H1 (cell line): Measurements from ENCODE around the gene FSTL4. TPM values are rescaled to one million over a fixed set of nuclear protein-coding genes. Genes with fewer than 3 reads are reported as not detected.

Source experiments
- CTCF ChIA-PET: fragments of 300-600 bp; sonication (Branson Sonifier 250); formaldehyde crosslinking; loops from one replicate; lab custom pipeline; 2021; ENCODE audit not compliant: partially characterized antibody; lab: Charles Lee
- POLR2A ChIA-PET: fragments of 300-600 bp; sonication (Branson Sonifier 250); formaldehyde crosslinking; loops from one replicate; lab custom pipeline; 2021; ENCODE audit warnings: inconsistent platforms; ENCODE audit not compliant: partially characterized antibody; lab: Charles Lee
- DNase-seq, 2 experiments: peaks; one replicate each; pipeline versions ENCODE4 v3.0.0 to v3.0.0-alpha.2; 2010 to 2022; ENCODE audit warnings: low spot score in 2 of 2, low read depth in 1 of 2, mixed read lengths in 1 of 2
- FAIRE-seq: peaks from 2 replicates; lab custom pipeline; 2011; peaks lifted over from hg19 to GRCh38; lab: Jason Lieb, UNC
- H2AFZ ChIP-seq: 2 replicates; pipeline ENCODE4 v1.8.1; 2012; ENCODE audit warnings: low read length, inconsistent platforms
- H2AK5ac ChIP-seq: 2 replicates; pipeline ENCODE4 v1.6.1; 2013; ENCODE audit warnings: low read depth, low read length
- H2BK120ac ChIP-seq: replicated peaks from 2 replicates; pipeline ENCODE3; 2013; ENCODE audit warnings: low read depth, low read length, inconsistent platforms
- H2BK12ac ChIP-seq: 2 replicates; pipeline ENCODE4 v1.6.1; 2013; ENCODE audit warnings: low read depth, low read length
- H2BK15ac ChIP-seq: 2 replicates; pipeline ENCODE4 v1.6.1; 2013; ENCODE audit warnings: low read length
- H2BK20ac ChIP-seq: 2 replicates; pipeline ENCODE4 v1.6.1; 2013; ENCODE audit warnings: low read length
- H2BK5ac ChIP-seq: 2 replicates; pipeline ENCODE4 v1.6.1; 2013; ENCODE audit warnings: low read depth, low read length
- H3K14ac ChIP-seq: 2 replicates; pipeline ENCODE4 v1.6.1; 2013; ENCODE audit warnings: inconsistent platforms; ENCODE audit not compliant: insufficient read length
- H3K18ac ChIP-seq: 2 replicates; pipeline ENCODE4 v1.6.1; 2013; ENCODE audit warnings: low read length; ENCODE audit errors: extremely low read depth
- H3K23ac ChIP-seq: 2 replicates; pipeline ENCODE4 v1.6.1; 2013; ENCODE audit warnings: inconsistent platforms; ENCODE audit not compliant: insufficient read length
- H3K23me2 ChIP-seq: 2 replicates; pipeline ENCODE4 v1.6.1; 2013; ENCODE audit warnings: low read depth, low read length
- H3K27ac ChIP-seq: 2 replicates; pipeline ENCODE4 v1.6.1; 2011; ENCODE audit warnings: low read depth, low read length, inconsistent platforms
- H3K27me3 ChIP-seq, 4 experiments: replicated peaks in 1 of 4; 1 replicate in 1 of 4; 2 replicates in 3 of 4; pipeline versions ENCODE4 v1.6.1 to v1.8.1; 2011 to 2013; ENCODE audit warnings: low read length in 3 of 4, mild to moderate bottlenecking in 3 of 4, inconsistent platforms in 2 of 4, mixed read lengths in 2 of 4, moderate library complexity in 1 of 4; ENCODE audit not compliant: control insufficient read depth in 3 of 4, insufficient read depth in 3 of 4; ENCODE audit errors: extremely low read depth in 1 of 4
- H3K36me3 ChIP-seq, 4 experiments: 2 replicates each; pipeline versions ENCODE4 v1.6.1 to v1.8.1; 2011 to 2013; ENCODE audit warnings: mild to moderate bottlenecking in 4 of 4, low read length in 3 of 4, moderate library complexity in 2 of 4, control low read depth in 1 of 4, inconsistent platforms in 1 of 4; ENCODE audit not compliant: insufficient read depth in 4 of 4, control insufficient read depth in 2 of 4
- H3K4ac ChIP-seq: replicated peaks from 2 replicates; pipeline ENCODE3; 2013; ENCODE audit warnings: low read length, low read depth, mixed read lengths, inconsistent platforms; ENCODE audit not compliant: insufficient read length
- H3K4me1 ChIP-seq, 4 experiments: replicated peaks in 1 of 4; 1 replicate in 1 of 4; 2 replicates in 3 of 4; pipeline versions ENCODE4 v1.6.1 to v1.8.1; 2011 to 2013; ENCODE audit warnings: low read length in 3 of 4, inconsistent platforms in 2 of 4, mixed read lengths in 1 of 4; ENCODE audit not compliant: insufficient read depth in 4 of 4, control insufficient read depth in 3 of 4
- H3K4me2 ChIP-seq, 2 experiments: 2 replicates each; pipeline versions ENCODE4 v1.6.1 to v1.8.1; 2011 to 2013; ENCODE audit warnings: low read depth in 2 of 2, low read length in 2 of 2, control low read depth in 1 of 2, inconsistent platforms in 1 of 2, mild to moderate bottlenecking in 1 of 2; ENCODE audit not compliant: insufficient read depth in 1 of 2
- H3K4me3 ChIP-seq, 4 experiments: fragments of 200-600, 300-600 bp in 1 of 4; sonication (generic), shearing (Covaris generic), sonication (Bioruptor Twin) in 1 of 4; 2 replicates each; pipeline versions ENCODE4 v1.5.1 to v1.8.1; 2011 to 2016; ENCODE audit warnings: low read length in 4 of 4, low read depth in 3 of 4, control low read depth in 2 of 4, inconsistent platforms in 2 of 4, mild to moderate bottlenecking in 2 of 4, mixed read lengths in 1 of 4, moderate library complexity in 1 of 4; ENCODE audit not compliant: insufficient read depth in 2 of 4; ENCODE audit errors: extremely low read depth in 1 of 4
- H3K56ac ChIP-seq: replicated peaks from 2 replicates; pipeline ENCODE3; 2013; ENCODE audit warnings: low read depth, mild to moderate bottlenecking, mixed read lengths, low read length, inconsistent platforms; ENCODE audit not compliant: insufficient read length
- H3K79me1 ChIP-seq: 2 replicates; pipeline ENCODE4 v1.6.1; 2013; ENCODE audit warnings: low read depth, low read length, control low read depth
- H3K79me2 ChIP-seq, 2 experiments: 2 replicates each; pipeline versions ENCODE4 v1.6.1 to v1.8.1; 2012 to 2013; ENCODE audit warnings: low read length in 2 of 2, mild to moderate bottlenecking in 2 of 2, inconsistent platforms in 1 of 2; ENCODE audit not compliant: insufficient read depth in 2 of 2, control insufficient read depth in 1 of 2
- H3K9ac ChIP-seq, 4 experiments: replicated peaks in 1 of 4; 1 replicate in 1 of 4; 2 replicates in 3 of 4; pipeline versions ENCODE4 v1.6.1 to v1.8.1; 2011 to 2013; ENCODE audit warnings: low read depth in 3 of 4, low read length in 3 of 4, control low read depth in 2 of 4, mild to moderate bottlenecking in 2 of 4, moderate library complexity in 2 of 4, inconsistent platforms in 1 of 4; ENCODE audit errors: extremely low read depth in 1 of 4
- H3K9me3 ChIP-seq, 2 experiments: 2 replicates each; pipeline versions ENCODE4 v1.6.1 to v1.8.1; 2012 to 2013; ENCODE audit warnings: mild to moderate bottlenecking in 2 of 2, moderate library complexity in 2 of 2, control low read depth in 1 of 2, inconsistent platforms in 1 of 2, low read depth in 1 of 2, low read length in 1 of 2, mixed read lengths in 1 of 2; ENCODE audit not compliant: insufficient read depth in 2 of 2
- H4K20me1 ChIP-seq, 2 experiments: replicated peaks in 1 of 2; 2 replicates each; pipeline versions ENCODE3 to v1.8.1; 2011 to 2013; ENCODE audit warnings: inconsistent platforms in 2 of 2, low read length in 2 of 2, mild to moderate bottlenecking in 1 of 2; ENCODE audit not compliant: insufficient read depth in 2 of 2, control insufficient read depth in 1 of 2
- H4K5ac ChIP-seq: 2 replicates; pipeline ENCODE4 v1.6.1; 2013; ENCODE audit warnings: low read length, low read depth, mixed read lengths, inconsistent platforms; ENCODE audit not compliant: insufficient read length
- H4K8ac ChIP-seq: 2 replicates; pipeline ENCODE4 v1.8.0; 2013; ENCODE audit warnings: mild to moderate bottlenecking, moderate library complexity, low read length, inconsistent platforms; ENCODE audit not compliant: insufficient read depth; ENCODE audit errors: extremely low read depth
- H4K91ac ChIP-seq: replicated peaks from 2 replicates; pipeline ENCODE3; 2013; ENCODE audit warnings: low read length, mixed read lengths, inconsistent platforms; ENCODE audit not compliant: insufficient read length
- ASH2L ChIP-seq: fragments of 200-600, 300-600 bp; sonication (generic); IDR thresholded peaks from one replicate; pipeline ENCODE4 v1.7.1; 2017; ENCODE audit warnings: low read length
- CHD1 ChIP-seq: IDR thresholded peaks from 2 replicates; pipeline ENCODE4 v1.6.1; 2012; ENCODE audit warnings: low read depth, low read length, improper control_type of control experiment
- CREB1 ChIP-seq: IDR thresholded peaks from 2 replicates; pipeline ENCODE4 v1.6.1; 2012; ENCODE audit warnings: inconsistent platforms
- EP300 ChIP-seq, 2 experiments: IDR thresholded peaks; 1 replicate in 1 of 2; 2 replicates in 1 of 2; pipeline ENCODE4 v1.6.1; 2011 to 2012; ENCODE audit warnings: low read depth in 2 of 2, low read length in 2 of 2, mild to moderate bottlenecking in 2 of 2, borderline replicate concordance in 1 of 2, inconsistent platforms in 1 of 2, moderate library complexity in 1 of 2
- MAFK ChIP-seq: IDR thresholded peaks from 2 replicates; pipeline ENCODE4 v1.6.1; 2012; ENCODE audit warnings: low read depth, mild to moderate bottlenecking, improper control_type of control experiment, low read length
- NANOG ChIP-seq: IDR thresholded peaks from 2 replicates; pipeline ENCODE4 v1.6.1; 2011; ENCODE audit warnings: low read length, low read depth, mild to moderate bottlenecking, inconsistent platforms; ENCODE audit not compliant: insufficient read depth, poor library complexity, severe bottlenecking
- POU5F1 ChIP-seq: IDR thresholded peaks from 2 replicates; pipeline ENCODE4 v1.6.1; 2011; ENCODE audit warnings: low read depth, mild to moderate bottlenecking, low read length, moderate library complexity
- RAD21 ChIP-seq, 2 experiments: IDR thresholded peaks in 1 of 2; conservative IDR thresholded peaks in 1 of 2; 2 replicates each; pipeline ENCODE4 v1.6.1; 2011; ENCODE audit warnings: low read depth in 2 of 2, low read length in 2 of 2, improper control_type of control experiment in 1 of 2, inconsistent platforms in 1 of 2, mild to moderate bottlenecking in 1 of 2, moderate library complexity in 1 of 2
- SAP30 ChIP-seq: fragments of 300-600 bp; sonication (generic); IDR thresholded peaks from 2 replicates; pipeline ENCODE4 v1.7.1; 2012; ENCODE audit warnings: low read length, moderate library complexity, mild to moderate bottlenecking, inconsistent platforms; ENCODE audit not compliant: insufficient read depth, insufficient replicate concordance
- SIX5 ChIP-seq: IDR thresholded peaks from 2 replicates; pipeline ENCODE4 v1.6.1; 2011; ENCODE audit warnings: mild to moderate bottlenecking, low read depth, low read length
- SP2 ChIP-seq: IDR thresholded peaks from 2 replicates; pipeline ENCODE4 v1.6.1; 2012; ENCODE audit warnings: mild to moderate bottlenecking, low read length, inconsistent platforms
- SRF ChIP-seq: IDR thresholded peaks from 2 replicates; pipeline ENCODE4 v1.6.1; 2011; ENCODE audit warnings: mild to moderate bottlenecking, low read depth, low read length, moderate library complexity
- WGBS, 2 experiments: shearing (Covaris generic) in 1 of 2; methylation state at CpG; one replicate each; pipeline versions ENCODE4 v1.1.6 to v1.1.7; 2013 to 2015; ENCODE audit warnings: low lambda C conversion rate in 2 of 2, mixed read lengths in 2 of 2, inconsistent platforms in 1 of 2, low coverage in 1 of 2, missing lambda C conversion rate in 1 of 2; ENCODE audit not compliant: insufficient replicate concordance in 2 of 2, insufficient coverage in 1 of 2, insufficient read length in 1 of 2; ENCODE audit errors: extremely low coverage in 1 of 2, missing lambda C conversion rate in 1 of 2; 5-methylcytosine and 5-hydroxymethylcytosine counted together
- polyA plus RNA-seq, 7 experiments: library from polyadenylated mRNA; depleted of rRNA in 3 of 7; stranded (reverse) in 5 of 7; unstranded in 2 of 7; fragments of >200 nt in 5 of 7; fragments of 200-250 nt in 2 of 7; gene quantifications; 1 replicate in 5 of 7; 2 replicates in 1 of 7; 4 replicates in 1 of 7; pipeline versions ENCODE4 v1.2.1 to v1.2.3, GENCODE V29; 2011 to 2013; ENCODE audit warnings: missing spikeins in 2 of 7, mixed read lengths in 2 of 7
- total RNA-seq: library from RNA; stranded (reverse); fragmentation: NEBNext Ultra II Directional; extraction: Animal tissue kit (Norgen Biotek cat#: 25700); gene quantifications from 2 replicates; pipeline ENCODE4 v1.2.1, GENCODE V29; 2021

The FSTL4 gene
- total and polyA plus RNA-seq, 2 of the 8 experiments (the other 6 are each of a cell fraction or from before 2014, with no cell fraction given), result 3.1 to 4.1 TPM

- Histone ChIP-seq H3K4me2 (peak overlapping the region in 1 of 2 experiments; percentile 3; a peak in 1 of 4 replicates), H3K27ac (no peak overlapping the region), H2BK20ac (peak overlapping the region; percentile 2; the same call in 1 of the 2 replicates), H3K36me3 (no peaks in the 10 kb centered on the region), H3K4ac (peak overlapping the region; percentile 8), H3K23me2 (peaks cover 6% of the 10 kb centered on the region; the same call in 1 of the 2 replicates), H3K79me1 (peaks cover 3% of the 10 kb centered on the region; the same call in 1 of the 2 replicates), H2AK5ac (peak overlapping the region; percentile 99), H3K27me3 (no peaks in the 10 kb centered on the region), H4K5ac (no peak overlapping the region), H3K9me3 (no peaks in the 10 kb centered on the region), H3K9ac (peak overlapping the region in 1 of 4 experiments; percentile 37; a peak in 1 of 7 replicates), H2AFZ (no peak overlapping the region), H3K79me2 (no peaks in the 10 kb centered on the region), H3K4me1 (peaks cover 0 to 14% (median 8%) of the 10 kb centered on the region in 4 experiments; a peak in 5 of 7 replicates), H3K4me3 (no peak overlapping the region), H4K91ac (peak overlapping the region; percentile 26), H3K14ac (no peak overlapping the region), H3K23ac (no peak overlapping the region), H2BK5ac (peak overlapping the region; percentile 18; the same call in 1 of the 2 replicates), H3K18ac (no peak overlapping the region), H2BK15ac (peak overlapping the region; percentile 88; the same call in 1 of the 2 replicates), H2BK12ac (peak overlapping the region; percentile 77; the same call in 1 of the 2 replicates), H2BK120ac (no peak overlapping the region), H4K20me1 (peaks cover 0 to 4% of the 10 kb centered on the region in 2 experiments), H4K8ac (no peak overlapping the region; the same call in 1 of the 2 replicates), H3K56ac (peak overlapping the region; percentile 88)
- FAIRE-seq (no peak), DNase-seq (no peak)
- ChIA-PET CTCF (interaction anchor here (0.7 kb wide), 1 partner anchor 403 kb away, joined by 3 read pairs; no protein-coding TSS in a partner anchor), POLR2A (no interaction called here)
- WGBS, 2 experiments, result 85 to 100% methylated on average over 2 to 5 of the region's 5 CpGs
- no peak for TF ChIP-seq RAD21 (IDR thresholded peaks at IDR 0.05 in 1 of 2, conservative IDR thresholded peaks at IDR 0.05 in 1 of 2; ENCODE audit: low read depth in 2 of 2, low read length in 2 of 2)
- no peak for TF ChIP-seq SIX5
- TF ChIP-seq POU5F1, result no peak
- TF ChIP-seq ASH2L, result no peak
- TF ChIP-seq NANOG, result no peak
- TF ChIP-seq EP300 (IDR thresholded peaks at IDR 0.05; ENCODE audit: borderline replicate concordance in 1 of 2, low read depth in 2 of 2, low read length in 2 of 2), result no peak
- no peak for TF ChIP-seq SRF
- no peak for TF ChIP-seq CREB1
- no peak for TF ChIP-seq MAFK
- no peak for TF ChIP-seq CHD1
- no peak for TF ChIP-seq SP2
- no peak for TF ChIP-seq SAP30
These were observed 145.6 kb downstream of the FSTL4 start for GRCh38 chr5:133466556-133467334.
